Stimulated activated CD4-positive, alpha-beta T cell treated with anti-CD3 and anti-CD28 coated beads, TNF-alpha, amount 100 ng/mL, for 24 hours (primary cell): ENCODE results near the gene ALG14.
A peak's percentile ranks its signal among the peaks of the same experiment; 100 is the strongest.
"Not testable (repeated sequence)": the region's sequence is repeated elsewhere in the genome, so short reads cannot be mapped to it uniquely, and the experiment has no call there.

ENCODE experiments used
- DNase-seq, 3 experiments: peaks; one replicate each; pipeline ENCODE4 v3.0.0-alpha.2; 2020; ENCODE audit warnings: low read depth in 3 of 3

Gene ALG14

GRCh38 chr1:95072532-95073419 is at the start of gene ALG14:
Gene ALG14 (minus strand): TSS chr1:95072951. CDS start chr1:95072898, 53 bp downstream.
- peak; percentile 85 to 88 (median 86) for DNase-seq

GRCh38 chr1:95122151-95122697 is 49.5 kb upstream of the ALG14 start:
- DNase-seq = no peak

GRCh38 chr1:95119273-95119672 is 46.5 kb upstream of the ALG14 start:
- no peak for DNase-seq

- DNase-seq = no peak
Measured at GRCh38 chr1:95118710-95119109, 46.0 kb upstream of the ALG14 start.

- DNase-seq = no peak
Measured at GRCh38 chr1:95118067-95118499, 45.3 kb upstream of the ALG14 start.

- DNase-seq = peak in 1 of 3 experiments; percentile 24
Measured at GRCh38 chr1:95117207-95118066, 44.7 kb upstream of the ALG14 start, which contains the start of gene TLCD4. Gene TLCD4 (plus strand): TSS chr1:95117355. CDS start chr1:95143902, 26,547 bp downstream.

GRCh38 chr1:95116580-95117206 is 43.9 kb upstream of the ALG14 start:
- peak in 2 of 3 experiments; percentile 21 to 46 for DNase-seq

GRCh38 chr1:95115708-95116137 is 43.0 kb upstream of the ALG14 start:
- no peak for DNase-seq

- DNase-seq = no peak
Measured at GRCh38 chr1:95113684-95114083, 40.9 kb upstream of the ALG14 start.

GRCh38 chr1:95111014-95111413 is 38.3 kb upstream of the ALG14 start:
- no peak for DNase-seq

- DNase-seq = no peak
Measured at GRCh38 chr1:95108792-95109191, 36.0 kb upstream of the ALG14 start.

- no peak for DNase-seq
Measured at GRCh38 chr1:95098196-95098595, 25.4 kb upstream of the ALG14 start.

- DNase-seq = no peak
Measured at GRCh38 chr1:95097426-95097825, 24.7 kb upstream of the ALG14 start.

GRCh38 chr1:95096218-95096841 is 23.6 kb upstream of the ALG14 start:
- DNase-seq = no peak

GRCh38 chr1:95095833-95096217 is 23.1 kb upstream of the ALG14 start:
- DNase-seq = no peak

- no peak for DNase-seq
Measured at GRCh38 chr1:95094923-95095322, 22.2 kb upstream of the ALG14 start.

- no peak for DNase-seq
Measured at GRCh38 chr1:95093296-95093695, 20.5 kb upstream of the ALG14 start.

- not testable (repeated sequence) for DNase-seq
Measured at GRCh38 chr1:95092891-95093290, 20.1 kb upstream of the ALG14 start.

GRCh38 chr1:95091290-95091689 is 18.5 kb upstream of the ALG14 start:
- DNase-seq = not testable (repeated sequence)

GRCh38 chr1:95089650-95090287 is 17.0 kb upstream of the ALG14 start:
- no peak for DNase-seq

- no peak for DNase-seq
Measured at GRCh38 chr1:95088303-95088702, 15.6 kb upstream of the ALG14 start.
